ENCODE measurements around the gene ANKRD6. TPM values are rescaled to one million over a fixed set of nuclear protein-coding genes. Genes with fewer than 3 reads are reported as not detected.
A peak's percentile ranks its signal among the peaks of the same experiment; 100 is the strongest.

ANKRD6 gene
- polyA plus RNA-seq, 4 donors = 0.89 to 7.9 (median 1.8) TPM

DNA sequence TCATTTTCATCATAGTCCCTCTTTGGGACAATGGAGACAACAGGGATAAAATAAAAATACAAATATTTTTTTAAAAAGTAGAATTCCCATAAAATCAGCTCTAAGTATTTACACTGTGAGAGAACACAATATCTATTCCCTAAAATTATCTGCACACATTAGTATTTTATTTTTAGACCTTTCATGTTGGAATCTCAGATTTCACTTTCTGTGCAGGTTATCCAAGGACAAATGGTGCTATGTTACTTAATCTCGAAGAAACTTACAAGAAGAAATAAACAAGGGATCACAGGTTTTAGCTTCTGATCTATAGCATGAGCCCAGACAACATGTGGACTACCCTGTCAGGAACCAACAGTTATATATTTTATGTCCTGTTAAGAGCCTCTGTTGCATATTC, 228.6 kb downstream of the ANKRD6 start:
- no peaks in the 10 kb centered on the region for H3K27me3 ChIP-seq (ENCODE audit: control insufficient read depth in 3 of 3, insufficient read depth in 3 of 3, low read length in 3 of 3)
- WGBS, 3 donors = 87 to 92% (median 92%) methylated on average over 1 of the region's 1 CpG
- DNase-seq (no peak), FAIRE-seq (no peak)
- no peak overlapping the region for H3K27ac ChIP-seq (ENCODE audit: low read depth in 1 of 3, low read length in 2 of 3)
- no peak overlapping the region for H3K4me3 ChIP-seq (ENCODE audit: low read depth in 1 of 3, low read length in 3 of 3)
- no peaks in the 10 kb centered on the region for H3K9me3 ChIP-seq (ENCODE audit: control insufficient read depth in 2 of 2, insufficient read depth in 1 of 2, low read depth in 1 of 2, low read length in 1 of 2)
- no peaks in the 10 kb centered on the region for H3K4me1 ChIP-seq (ENCODE audit: control insufficient read depth in 3 of 3, insufficient read depth in 2 of 3, low read depth in 1 of 3, low read length in 2 of 3)
- peaks cover 7 to 51% (median 17%) of the 10 kb centered on the region in 3 donors for H3K36me3 ChIP-seq (ENCODE audit: control insufficient read depth in 3 of 3, insufficient read depth in 2 of 3, low read depth in 1 of 3, low read length in 3 of 3)

DNA sequence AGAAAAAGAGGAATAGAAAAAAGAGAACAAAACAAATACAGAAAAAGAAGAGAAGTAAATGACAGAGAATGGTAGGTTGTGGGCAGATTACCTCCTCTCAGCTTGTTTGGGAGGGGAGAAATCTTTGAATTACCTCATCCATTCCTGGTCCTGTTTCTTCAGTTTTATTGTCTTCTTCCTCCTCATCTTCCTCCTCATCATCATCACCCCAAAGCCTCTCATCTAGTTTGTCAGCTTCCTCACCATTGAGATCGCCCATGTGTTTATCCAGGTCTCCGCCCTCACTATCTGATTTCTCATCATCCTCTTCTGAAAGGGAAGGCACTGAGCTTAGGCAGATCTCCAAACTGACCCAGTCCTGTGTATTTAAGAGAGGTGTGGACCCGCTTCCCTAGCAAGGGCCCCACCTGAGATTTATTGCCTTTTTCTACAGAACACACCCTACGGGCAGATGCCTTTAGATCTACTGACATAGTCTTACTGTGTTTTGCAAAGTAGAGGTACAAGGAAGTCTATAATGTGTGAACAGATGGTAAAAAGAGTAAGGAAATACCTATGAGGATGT, 229.8 kb downstream of the ANKRD6 start:
- Histone ChIP-seq H3K27ac (ENCODE audit: low read depth in 1 of 3, low read length in 2 of 3) (no peak overlapping the region), H3K4me1 (ENCODE audit: control insufficient read depth in 3 of 3, insufficient read depth in 2 of 3, low read depth in 1 of 3, low read length in 2 of 3) (no peaks in the 10 kb centered on the region), H3K9me3 (ENCODE audit: control insufficient read depth in 2 of 2, insufficient read depth in 1 of 2, low read depth in 1 of 2, low read length in 1 of 2) (no peaks in the 10 kb centered on the region), H3K36me3 (ENCODE audit: control insufficient read depth in 3 of 3, insufficient read depth in 2 of 3, low read depth in 1 of 3, low read length in 3 of 3) (peaks cover 0 to 48% (median 13%) of the 10 kb centered on the region in 3 donors), H3K4me3 (ENCODE audit: low read depth in 1 of 3, low read length in 3 of 3) (no peak overlapping the region), H3K27me3 (ENCODE audit: control insufficient read depth in 3 of 3, insufficient read depth in 3 of 3, low read length in 3 of 3) (no peaks in the 10 kb centered on the region)
- peak; percentile 22 to 45 for DNase-seq
- 70 to 87% (median 84%) methylated on average over 4 of the region's 4 CpGs for WGBS, 3 donors
- FAIRE-seq = no peak

DNA sequence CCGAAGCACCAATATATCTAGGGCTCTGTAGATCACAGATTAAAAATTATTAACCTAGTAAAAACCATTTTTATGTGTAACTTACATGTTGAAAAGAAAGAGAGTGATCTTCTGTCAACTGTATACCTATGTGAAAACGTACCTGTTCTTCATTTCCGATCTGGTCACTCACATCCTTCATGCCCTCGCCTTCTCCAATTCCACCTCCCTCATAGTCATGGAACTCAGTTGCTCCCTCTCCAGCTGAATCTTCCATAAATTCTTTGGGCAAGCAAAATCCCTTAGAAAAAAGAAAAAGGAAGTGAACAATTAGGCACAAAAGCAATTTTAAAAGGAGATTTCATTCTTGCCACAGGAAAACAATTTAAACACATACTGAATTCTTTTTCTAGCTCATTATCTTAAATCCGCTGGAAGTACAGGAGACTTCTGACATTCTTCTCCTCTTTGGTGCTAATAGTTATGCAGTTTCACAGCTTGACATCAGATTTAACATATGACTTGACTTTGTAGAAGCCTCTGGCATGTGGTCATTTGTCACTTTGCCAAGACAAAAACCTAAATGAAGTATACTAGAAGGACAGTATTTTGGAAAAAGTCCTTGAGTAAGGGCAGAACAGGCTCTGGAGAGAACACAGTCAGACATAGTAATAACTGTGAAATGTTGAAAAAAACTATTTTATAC, 235.1 kb downstream of the ANKRD6 start:
- Histone ChIP-seq H3K4me1 (ENCODE audit: control insufficient read depth in 3 of 3, insufficient read depth in 2 of 3, low read depth in 1 of 3, low read length in 2 of 3) (no peaks in the 10 kb centered on the region), H3K4me3 (ENCODE audit: low read depth in 1 of 3, low read length in 3 of 3) (no peak overlapping the region), H3K36me3 (ENCODE audit: control insufficient read depth in 3 of 3, insufficient read depth in 2 of 3, low read depth in 1 of 3, low read length in 3 of 3) (peaks cover 9 to 38% (median 10%) of the 10 kb centered on the region in 3 donors), H3K27me3 (ENCODE audit: control insufficient read depth in 3 of 3, insufficient read depth in 3 of 3, low read length in 3 of 3) (no peaks in the 10 kb centered on the region), H3K27ac (ENCODE audit: low read depth in 1 of 3, low read length in 2 of 3) (no peak overlapping the region), H3K9me3 (ENCODE audit: control insufficient read depth in 2 of 2, insufficient read depth in 1 of 2, low read depth in 1 of 2, low read length in 1 of 2) (no peaks in the 10 kb centered on the region)
- DNase-seq = no peak
- 90 to 97% (median 92%) methylated on average over 5 of the region's 5 CpGs for WGBS, 3 donors
- FAIRE-seq = no peak

DNA sequence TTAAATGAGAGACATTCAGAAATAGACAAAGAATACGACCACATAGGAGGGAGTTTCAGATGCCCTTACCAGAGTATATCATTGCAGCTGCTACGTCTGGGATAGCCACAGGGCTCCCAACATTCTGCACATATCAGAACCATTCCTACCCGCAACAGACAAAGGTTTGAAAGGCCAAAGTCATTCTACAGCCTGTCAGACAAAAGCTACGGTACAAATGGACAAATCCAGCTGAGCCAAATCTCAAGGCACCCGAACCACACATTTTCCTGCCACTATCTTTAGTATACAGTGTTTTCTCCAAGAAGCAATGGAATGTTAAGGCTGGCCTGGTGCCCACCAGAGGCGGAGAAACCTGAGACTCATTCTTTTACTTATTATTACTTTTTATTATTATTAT, 236.1 kb downstream of the ANKRD6 start:
- Histone ChIP-seq H3K27ac (ENCODE audit: low read depth in 1 of 3, low read length in 2 of 3) (no peak overlapping the region), H3K27me3 (ENCODE audit: control insufficient read depth in 3 of 3, insufficient read depth in 3 of 3, low read length in 3 of 3) (no peaks in the 10 kb centered on the region), H3K4me1 (ENCODE audit: control insufficient read depth in 3 of 3, insufficient read depth in 2 of 3, low read depth in 1 of 3, low read length in 2 of 3) (no peaks in the 10 kb centered on the region), H3K9me3 (ENCODE audit: control insufficient read depth in 2 of 2, insufficient read depth in 1 of 2, low read depth in 1 of 2, low read length in 1 of 2) (no peaks in the 10 kb centered on the region), H3K4me3 (ENCODE audit: low read depth in 1 of 3, low read length in 3 of 3) (no peak overlapping the region), H3K36me3 (ENCODE audit: control insufficient read depth in 3 of 3, insufficient read depth in 2 of 3, low read depth in 1 of 3, low read length in 3 of 3) (peaks cover 15 to 34% (median 16%) of the 10 kb centered on the region in 3 donors)
- FAIRE-seq (no peak), DNase-seq (no peak)
- WGBS, 3 donors = 74 to 81% (median 78%) methylated on average over 6 of the region's 6 CpGs

DNA sequence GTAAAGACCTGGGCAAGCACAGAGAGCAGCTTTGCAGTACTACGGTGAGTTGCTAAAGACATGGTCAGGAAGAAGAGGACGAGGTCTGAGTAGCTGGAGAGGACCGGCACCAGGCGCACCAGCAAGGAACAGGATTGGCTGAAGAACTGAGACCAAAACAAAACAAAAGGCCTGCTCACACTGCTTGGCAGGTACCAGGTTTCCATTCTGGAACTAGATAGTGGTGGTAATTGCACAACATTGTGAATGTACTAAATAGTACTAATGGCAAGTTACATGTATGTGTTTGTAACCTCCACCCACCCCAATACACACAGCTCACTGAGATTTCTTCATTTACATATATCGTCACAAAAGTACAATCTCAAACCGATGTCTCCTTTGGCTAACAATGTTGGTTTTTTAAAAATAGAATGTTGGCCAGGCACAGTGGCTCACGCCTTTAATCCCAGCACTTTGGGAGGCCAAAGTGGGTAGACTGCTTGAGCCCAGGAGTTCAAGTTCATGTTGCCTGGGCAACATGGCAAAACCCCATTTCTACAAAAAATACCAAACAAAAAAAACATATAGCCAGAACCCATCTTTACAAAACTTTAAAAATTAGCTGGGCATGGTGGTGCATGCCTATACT, 238.1 kb downstream of the ANKRD6 start:
- peaks cover 19 to 36% (median 23%) of the 10 kb centered on the region in 3 donors for H3K36me3 ChIP-seq (ENCODE audit: control insufficient read depth in 3 of 3, insufficient read depth in 2 of 3, low read depth in 1 of 3, low read length in 3 of 3)
- FAIRE-seq = no peak

GRCh38 chr6:89675949-89676748, 243.2 kb downstream of the ANKRD6 start:
- Histone ChIP-seq H3K27me3 (ENCODE audit: control insufficient read depth in 3 of 3, insufficient read depth in 3 of 3, low read length in 3 of 3) (no peaks in the 10 kb centered on the region), H3K4me1 (ENCODE audit: control insufficient read depth in 3 of 3, insufficient read depth in 2 of 3, low read depth in 1 of 3, low read length in 2 of 3) (no peaks in the 10 kb centered on the region), H3K4me3 (ENCODE audit: low read depth in 1 of 3, low read length in 3 of 3) (no peak overlapping the region), H3K9me3 (ENCODE audit: control insufficient read depth in 2 of 2, insufficient read depth in 1 of 2, low read depth in 1 of 2, low read length in 1 of 2) (no peaks in the 10 kb centered on the region), H3K27ac (ENCODE audit: low read depth in 1 of 3, low read length in 2 of 3) (no peak overlapping the region), H3K36me3 (ENCODE audit: control insufficient read depth in 3 of 3, insufficient read depth in 2 of 3, low read depth in 1 of 3, low read length in 3 of 3) (peaks cover 16 to 60% (median 29%) of the 10 kb centered on the region in 3 donors)
- DNase-seq (no peak), FAIRE-seq (no peak)
- 72 to 84% (median 83%) methylated on average over 7 of the region's 7 CpGs for WGBS, 3 donors

More for the DNA sequence above, 238.1 kb downstream of the ANKRD6 start:
- no peak overlapping the region for H3K4me3 ChIP-seq (ENCODE audit: low read depth in 1 of 3, low read length in 3 of 3)
- H3K4me1 ChIP-seq (ENCODE audit: control insufficient read depth in 3 of 3, insufficient read depth in 2 of 3, low read depth in 1 of 3, low read length in 2 of 3) = no peaks in the 10 kb centered on the region
- 95 to 97% (median 96%) methylated on average over 7 of the region's 7 CpGs for WGBS, 3 donors
- H3K27ac ChIP-seq (ENCODE audit: low read depth in 1 of 3, low read length in 2 of 3) = no peak overlapping the region
- DNase-seq = no peak
- H3K9me3 ChIP-seq (ENCODE audit: control insufficient read depth in 2 of 2, insufficient read depth in 1 of 2, low read depth in 1 of 2, low read length in 1 of 2) = no peaks in the 10 kb centered on the region
- no peaks in the 10 kb centered on the region for H3K27me3 ChIP-seq (ENCODE audit: control insufficient read depth in 3 of 3, insufficient read depth in 3 of 3, low read length in 3 of 3)

- DNase-seq = no peak
- no peaks in the 10 kb centered on the region for H3K4me1 ChIP-seq (ENCODE audit: control insufficient read depth in 3 of 3, insufficient read depth in 2 of 3, low read depth in 1 of 3, low read length in 2 of 3)
- no peaks in the 10 kb centered on the region for H3K27me3 ChIP-seq (ENCODE audit: control insufficient read depth in 3 of 3, insufficient read depth in 3 of 3, low read length in 3 of 3)
- no peaks in the 10 kb centered on the region for H3K9me3 ChIP-seq (ENCODE audit: control insufficient read depth in 2 of 2, insufficient read depth in 1 of 2, low read depth in 1 of 2, low read length in 1 of 2)
- H3K27ac ChIP-seq (ENCODE audit: low read depth in 1 of 3, low read length in 2 of 3) = no peak overlapping the region
- H3K4me3 ChIP-seq (ENCODE audit: low read depth in 1 of 3, low read length in 3 of 3) = no peak overlapping the region
- FAIRE-seq = no peak
- H3K36me3 ChIP-seq (ENCODE audit: control insufficient read depth in 3 of 3, insufficient read depth in 2 of 3, low read depth in 1 of 3, low read length in 3 of 3) = peaks cover 17 to 66% (median 22%) of the 10 kb centered on the region in 3 donors
- WGBS, 3 donors = 93 to 97% (median 94%) methylated on average over 3 of the region's 3 CpGs
Observed at GRCh38 chr6:89678531-89678930, 245.6 kb downstream of the ANKRD6 start.
